Gastroesophageal sphincter (tissue), 4 donors: ENCODE data around the gene R3HDM2. TPM values are rescaled to one million over a fixed set of nuclear protein-coding genes. Genes with fewer than 3 reads are reported as not detected.

Experiments used
- ATAC-seq: fragments of 150-250 bp; one replicate; pipeline ENCODE4 v1.9.1; 2016; ENCODE audit warnings: mild to moderate bottlenecking, moderate library complexity
- H3K27ac ChIP-seq, 4 donors: fragments of 200-600 bp; sonication (generic) in 3 of 4; 1 replicate in 3 of 4; 2 replicates in 1 of 4; pipeline ENCODE4 v1.5.1; 2016 to 2019
- H3K27me3 ChIP-seq: fragments of 200-600 bp; sonication (generic); one replicate; pipeline ENCODE4 v1.5.1; 2019
- H3K36me3 ChIP-seq, 2 donors: fragments of 200-600 bp; sonication (generic); one replicate each; pipeline ENCODE4 v1.5.1; 2019; ENCODE audit warnings: control low read depth in 1 of 2
- H3K4me1 ChIP-seq, 3 donors: fragments of 200-600 bp; sonication (generic); 1 replicate in 2 of 3; 2 replicates in 1 of 3; pipeline ENCODE4 v1.5.1; 2016 to 2019; ENCODE audit warnings: control low read depth in 2 of 3
- H3K4me3 ChIP-seq, 2 donors: fragments of 200-600 bp; sonication (generic); one replicate each; pipeline ENCODE4 v1.5.1; 2019; ENCODE audit warnings: mild to moderate bottlenecking in 1 of 2, moderate library complexity in 1 of 2
- H3K9me3 ChIP-seq, 3 donors: fragments of 200-600 bp; sonication (generic); one replicate each; pipeline ENCODE4 v1.5.1; 2017 to 2019; ENCODE audit warnings: control low read depth in 2 of 3
- CTCF ChIP-seq, 4 experiments: fragments of 200-600 bp in 2 of 4; fragments of 450-650 bp in 2 of 4; sonication (generic) in 1 of 4; IDR thresholded peaks; one replicate each; pipeline ENCODE4 v1.5.1; 2017 to 2019; ENCODE audit warnings: antibody characterized with exemption in 4 of 4, mild to moderate bottlenecking in 2 of 4, moderate library complexity in 2 of 4
- EP300 ChIP-seq: sonication (generic); formaldehyde crosslinking; IDR thresholded peaks from one replicate; pipeline ENCODE4 v1.6.1; 2017; ENCODE audit warnings: antibody characterized with exemption, mild to moderate bottlenecking
- POLR2A ChIP-seq, 2 donors: fragments of 450-650 bp; IDR thresholded peaks; one replicate each; pipeline ENCODE4 v1.6.1; 2017; ENCODE audit warnings: antibody characterized with exemption in 2 of 2, mild to moderate bottlenecking in 2 of 2, moderate library complexity in 1 of 2
- POLR2AphosphoS5 ChIP-seq: sonication (generic); formaldehyde crosslinking; IDR thresholded peaks from one replicate; pipeline ENCODE4 v1.6.1; 2017; ENCODE audit warnings: antibody characterized with exemption
- WGBS, 2 donors: methylation state at CpG; one replicate each; pipeline ENCODE4 v1.1.5; 2018; ENCODE audit warnings: low coverage in 1 of 2; 5-methylcytosine and 5-hydroxymethylcytosine counted together
- total RNA-seq, 4 donors: library from RNA; depleted of rRNA; stranded (reverse); fragments of >200 nt; gene quantifications; one replicate each; pipeline ENCODE4 v1.1.0, GENCODE V29; 2016

Gene R3HDM2
- total RNA-seq, 4 donors from 2014 or later = 38.0 to 60.1 (median 45.9) TPM

GRCh38 chr12:57213763-57214397 lies 217.0 kb downstream of the R3HDM2 start:
- Histone ChIP-seq H3K4me1 (peaks cover 0 to 55% (median 17%) of the 10 kb centered on the region in 3 donors), H3K4me3 (no peak overlapping the region), H3K27ac (no peak overlapping the region), H3K36me3 (peaks cover 0 to 41% of the 10 kb centered on the region in 2 donors), H3K27me3 (peaks cover 46% of the 10 kb centered on the region), H3K9me3 (no peaks in the 10 kb centered on the region)
- no peak for TF ChIP-seq POLR2A (IDR thresholded peaks at IDR 0.05)
- no peak for TF ChIP-seq CTCF (IDR thresholded peaks at IDR 0.05)
- no peak for TF ChIP-seq POLR2AphosphoS5
- no peak for TF ChIP-seq EP300
- ATAC-seq = no peak
- 59% methylated on average over 3 of the region's 4 CpGs; no CpG with 5 or more reads in 1 of the 2 donors for WGBS, 2 donors

GRCh38 chr12:57213058-57213715 lies 217.7 kb downstream of the R3HDM2 start:
- WGBS, 2 donors = 0 to 6% methylated on average over 7 to 11 of the region's 16 CpGs

GRCh38 chr12:57212701-57213057 lies 218.2 kb downstream of the R3HDM2 start:
- TF ChIP-seq CTCF (IDR thresholded peaks at IDR 0.05) (no peak), POLR2A (IDR thresholded peaks at IDR 0.05) (no peak), POLR2AphosphoS5 (no peak), EP300 (no peak)
- Histone ChIP-seq H3K36me3 (peaks cover 0 to 53% of the 10 kb centered on the region in 2 donors), H3K4me3 (no peak overlapping the region), H3K9me3 (no peaks in the 10 kb centered on the region), H3K27me3 (peaks cover 34% of the 10 kb centered on the region), H3K27ac (peak overlapping the region in 2 of 4 donors; percentile 1 to 31), H3K4me1 (peaks cover 0 to 65% (median 17%) of the 10 kb centered on the region in 3 donors)
- ATAC-seq = no peak
- WGBS, 2 donors = no CpG with 5 or more reads among the region's 7 CpGs

More at GRCh38 chr12:57213058-57213715, 217.7 kb downstream of the R3HDM2 start:
- TF ChIP-seq CTCF (IDR thresholded peaks at IDR 0.05) = peak in 3 of 4 experiments; percentile 87 to 97 (median 90)
- TF ChIP-seq POLR2AphosphoS5 = peak; percentile 20
- no peak for TF ChIP-seq POLR2A (IDR thresholded peaks at IDR 0.05)
- H3K27me3 ChIP-seq = peaks cover 39% of the 10 kb centered on the region
- H3K4me1 ChIP-seq = peaks cover 0 to 62% (median 17%) of the 10 kb centered on the region in 3 donors
- H3K27ac ChIP-seq = peak overlapping the region in 2 of 4 donors; percentile 1 to 31
- ATAC-seq = peak; percentile 78
- H3K9me3 ChIP-seq = no peaks in the 10 kb centered on the region
- no peak overlapping the region for H3K4me3 ChIP-seq
- H3K36me3 ChIP-seq = peaks cover 0 to 48% of the 10 kb centered on the region in 2 donors

GRCh38 chr12:57211791-57212700 lies 218.8 kb downstream of the R3HDM2 start:
- H3K27ac ChIP-seq = peak overlapping the region in 1 of 4 donors; percentile 1
- peaks cover 28% of the 10 kb centered on the region for H3K27me3 ChIP-seq
- H3K9me3 ChIP-seq = no peaks in the 10 kb centered on the region
- TF ChIP-seq CTCF (IDR thresholded peaks at IDR 0.05) (no peak), POLR2AphosphoS5 (no peak), EP300 (no peak), POLR2A (IDR thresholded peaks at IDR 0.05) (no peak)
- peaks cover 0 to 59% (median 12%) of the 10 kb centered on the region in 3 donors for H3K4me1 ChIP-seq
- peaks cover 0 to 57% of the 10 kb centered on the region in 2 donors for H3K36me3 ChIP-seq
- 64% methylated on average over 3 of the region's 27 CpGs; no CpG with 5 or more reads in 1 of the 2 donors for WGBS, 2 donors
- ATAC-seq = no peak
- H3K4me3 ChIP-seq = no peak overlapping the region
